NCI-H1930 (cell line): Measurements from ENCODE around the gene TCEAL1.
"Not testable (repeated sequence)": the region's sequence is repeated elsewhere in the genome, so short reads cannot be mapped to it uniquely, and the experiment has no call there.

Experiments
- DNase-seq, 2 experiments: peaks; one replicate each; lab custom pipeline; 2025; lab: John Stamatoyannopoulos, UW

TCEAL1 gene

DNA sequence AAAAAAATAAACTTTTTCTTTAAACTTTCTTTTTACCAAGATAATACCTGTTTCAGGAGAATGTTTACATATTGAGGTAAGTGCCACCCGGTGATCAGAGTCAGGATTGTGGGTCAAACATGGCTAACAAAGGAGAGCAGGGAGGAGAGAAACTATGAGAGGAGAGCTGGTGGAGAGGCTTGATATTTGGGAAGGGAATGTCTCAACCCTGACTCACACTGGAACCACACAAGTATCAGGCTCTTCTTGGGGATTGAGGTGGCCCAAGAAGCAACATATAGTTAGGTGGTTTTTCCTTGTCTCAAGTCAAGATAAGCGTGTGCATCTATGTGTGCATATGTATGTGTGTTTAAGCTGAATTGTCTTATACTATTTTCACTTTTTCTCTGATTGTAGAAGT, 6.7 kb downstream of the TCEAL1 start:
- no peak for DNase-seq

GRCh38 chrX:103637604-103638338, 9.0 kb downstream of the TCEAL1 start:
- DNase-seq = no peak

GRCh38 chrX:103638479-103639346, 9.9 kb downstream of the TCEAL1 start:
- not testable (repeated sequence) for DNase-seq

GRCh38 chrX:103640401-103641155, 11.8 kb downstream of the TCEAL1 start:
- no peak for DNase-seq

DNA sequence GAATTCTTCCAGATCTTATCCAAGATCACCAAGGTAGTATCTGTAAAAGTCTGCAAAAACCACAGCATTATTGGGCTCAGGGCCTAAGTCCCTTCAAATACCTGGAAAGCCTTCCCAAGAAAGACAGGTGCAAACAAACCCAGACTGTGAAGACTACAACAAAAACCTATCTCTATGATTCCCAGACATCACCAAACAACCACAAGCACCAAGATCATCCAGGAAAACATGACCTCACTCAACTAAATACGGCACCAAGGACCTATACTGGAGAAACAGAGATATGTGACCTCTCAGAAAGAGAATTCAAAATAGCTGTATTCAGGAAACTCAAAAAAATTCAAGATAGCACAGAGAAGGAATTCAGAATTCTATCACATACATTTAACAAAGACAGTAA, 15.3 kb downstream of the TCEAL1 start:
- DNase-seq = no peak

DNA sequence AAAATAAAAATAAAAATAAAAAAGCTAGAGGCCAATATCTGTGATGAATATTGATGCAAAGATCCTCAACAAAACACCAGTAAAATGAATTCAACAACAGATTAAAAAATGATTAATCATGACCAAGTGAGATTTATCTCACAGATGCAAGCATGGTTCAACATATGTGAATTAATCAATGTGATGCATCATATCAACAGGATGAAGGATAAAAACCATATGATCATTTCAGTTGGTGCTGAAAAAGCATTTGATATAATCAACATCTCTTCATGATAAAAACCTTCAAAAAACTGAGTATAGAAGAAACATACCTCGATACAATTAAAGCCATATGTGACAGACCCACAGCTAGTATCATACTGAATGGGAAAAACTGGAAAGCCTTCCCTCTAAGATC, 18.9 kb downstream of the TCEAL1 start:
- no peak for DNase-seq

DNA sequence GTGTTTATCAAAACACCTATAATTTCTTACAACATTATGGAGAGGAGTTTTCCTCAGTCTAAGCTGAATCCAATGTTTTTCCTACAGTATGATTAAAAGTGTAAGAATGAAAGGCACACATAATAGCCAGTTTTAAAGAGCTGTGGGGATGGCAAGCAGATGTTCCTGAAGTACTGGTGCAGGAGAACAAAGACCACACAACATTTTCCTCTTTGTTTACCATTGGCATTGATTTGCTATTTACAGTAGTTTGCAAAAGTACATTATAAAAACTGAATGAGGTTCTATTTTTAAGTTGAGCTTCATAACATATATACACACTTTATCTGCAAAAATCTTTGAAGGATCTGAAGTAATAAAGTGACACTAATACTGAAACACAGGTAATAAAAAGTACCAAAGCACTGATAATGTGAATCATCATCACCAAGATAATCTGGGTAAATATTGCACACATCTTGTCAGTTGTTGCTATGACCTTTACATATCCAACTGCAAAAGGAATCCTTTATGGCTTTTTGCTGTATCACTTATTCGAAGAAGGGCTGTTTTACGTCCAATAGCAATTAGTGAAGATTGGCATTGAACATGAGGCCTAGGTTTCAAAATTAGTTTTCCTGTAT, 22.5 kb downstream of the TCEAL1 start:
- DNase-seq = peak in 1 of 2 experiments; percentile 51

- DNase-seq = not testable (repeated sequence)
Measured at GRCh38 chrX:103655230-103656000, 26.6 kb downstream of the TCEAL1 start.

- DNase-seq = no peak
Measured at GRCh38 chrX:103656617-103657016, 27.8 kb downstream of the TCEAL1 start.

DNA sequence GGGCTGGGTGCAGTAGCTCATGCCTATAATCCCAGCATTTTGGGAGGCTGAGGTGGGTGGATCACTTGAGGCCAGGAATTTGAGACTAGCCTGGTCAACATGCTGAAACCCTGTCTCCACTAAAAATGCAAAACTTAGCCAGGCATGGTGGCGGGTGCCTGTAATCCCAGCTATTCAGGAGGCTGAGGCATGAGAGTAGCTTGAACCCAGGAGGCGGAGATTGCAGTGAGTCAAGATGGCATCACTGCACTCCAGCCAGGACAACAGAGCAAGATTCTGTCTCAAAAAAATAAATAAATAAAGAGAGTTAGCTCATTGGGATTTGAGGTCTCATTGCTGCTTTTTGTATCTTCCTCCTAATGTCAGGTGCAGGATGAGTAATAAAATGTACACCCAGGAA, 28.3 kb downstream of the TCEAL1 start:
- DNase-seq = not testable (repeated sequence)

GRCh38 chrX:103658681-103659433, 30.1 kb downstream of the TCEAL1 start:
- no peak for DNase-seq

GRCh38 chrX:103659460-103659859, 30.7 kb downstream of the TCEAL1 start:
- DNase-seq = not testable (repeated sequence)

DNA sequence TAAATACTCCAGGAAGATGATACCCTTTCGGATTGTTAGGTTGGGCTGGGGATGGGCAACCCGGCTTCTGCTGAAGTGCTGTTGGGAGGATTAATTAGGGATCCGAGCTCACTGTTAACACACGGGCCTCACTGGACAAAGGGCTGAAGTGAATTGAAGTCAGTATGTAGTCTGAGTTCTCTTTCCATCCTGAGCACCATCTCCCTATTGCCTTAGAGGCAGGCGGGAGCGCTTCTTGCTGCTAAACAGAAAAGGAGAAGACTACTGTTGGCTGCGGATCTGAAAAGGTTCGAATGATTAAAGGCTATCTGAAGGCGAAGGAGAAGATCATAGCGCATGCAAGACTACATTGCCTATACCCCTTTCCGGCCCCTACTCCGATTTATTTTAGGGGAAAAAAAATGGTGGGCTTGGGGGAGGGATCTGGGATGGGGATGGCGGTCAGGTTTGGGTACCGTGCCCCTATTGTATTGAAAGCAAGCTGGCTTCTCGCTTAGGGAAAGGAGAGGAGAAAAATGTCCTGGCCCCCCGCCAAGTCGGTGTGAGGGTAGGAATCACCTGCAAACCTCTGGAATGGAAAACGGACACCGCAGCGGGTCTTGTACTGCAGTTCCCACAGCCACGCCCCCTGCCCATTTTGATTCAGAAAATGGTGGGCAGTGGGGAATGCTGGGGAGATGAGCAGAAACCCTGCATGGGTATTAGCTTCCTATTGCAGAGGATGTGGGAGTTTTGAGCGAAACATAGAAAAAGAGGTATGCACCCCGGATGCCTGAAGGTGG, 35.4 kb downstream of the TCEAL1 start:
- no peak for DNase-seq

- no peak for DNase-seq
Measured at GRCh38 chrX:103666202-103667107, 37.7 kb downstream of the TCEAL1 start.

DNA sequence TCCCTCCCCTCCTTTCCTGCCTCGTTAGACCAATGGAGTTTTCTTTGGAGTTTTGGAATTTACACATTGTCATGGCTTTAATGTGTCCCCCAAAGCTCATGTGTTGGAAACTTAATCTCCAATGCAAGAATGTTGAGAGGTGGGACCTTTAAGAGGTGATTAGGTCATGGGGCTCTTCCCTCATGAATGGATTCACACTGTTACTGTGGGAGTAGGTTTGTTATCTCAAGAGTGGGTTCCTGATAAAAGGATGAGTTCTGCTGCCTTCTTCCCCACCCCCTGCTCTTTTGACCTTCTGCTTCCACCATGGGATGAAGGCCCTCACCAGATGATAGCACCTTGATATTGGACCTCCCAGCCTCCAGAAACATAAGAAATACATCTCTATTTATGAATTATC, 41.0 kb downstream of the TCEAL1 start:
- no peak for DNase-seq

GRCh38 chrX:103674531-103675454, 46.0 kb downstream of the TCEAL1 start:
- DNase-seq = no peak

DNA sequence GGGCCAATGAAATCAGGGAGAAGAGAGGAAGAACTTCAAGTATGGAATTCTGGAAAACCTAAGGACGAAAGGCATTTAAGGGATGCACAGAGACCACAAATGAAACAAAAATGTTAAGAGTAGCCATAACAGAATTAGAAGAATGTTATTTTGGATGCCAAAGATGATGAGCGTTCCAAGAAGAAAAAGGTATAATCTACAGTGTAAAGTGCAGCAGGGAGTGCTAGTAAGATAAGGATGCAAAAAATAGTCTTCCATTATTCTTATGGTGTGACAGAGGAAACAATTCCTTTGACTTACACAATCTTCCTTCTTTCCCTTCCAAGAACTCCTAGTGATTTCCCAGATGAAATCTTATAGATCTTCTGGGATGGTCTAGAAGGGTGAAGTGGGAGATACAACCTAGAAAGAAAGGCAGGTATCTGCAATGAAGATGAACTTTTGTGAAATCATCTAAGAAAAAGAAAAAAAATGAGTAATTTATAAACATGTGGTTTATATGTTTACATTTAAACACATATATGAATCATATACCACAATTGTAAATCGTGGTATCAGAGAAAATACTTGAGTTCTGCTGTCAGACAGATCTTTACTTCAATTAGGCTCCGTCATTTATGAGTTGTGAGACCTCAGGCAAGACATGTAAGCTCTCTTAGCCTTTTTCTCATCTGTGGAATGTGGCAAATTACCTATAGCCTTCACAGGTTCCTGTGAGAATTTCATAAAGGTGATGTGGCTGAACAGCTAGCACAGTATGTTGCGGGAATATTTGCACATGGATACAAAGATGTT, 49.6 kb downstream of the TCEAL1 start:
- no peak for DNase-seq
